ENCODE data around the gene TMEM234.

TMEM234 gene

GRCh38 chr1:32170991-32171390, 51.2 kb downstream of the TMEM234 start:
- Mint-ChIP-seq H3K9me3 (no peaks in the 10 kb centered on the region), H3K36me3 (ENCODE audit: low read depth) (peaks cover 66% of the 10 kb centered on the region), H3K4me3 (no peak overlapping the region), H3K27ac (no peak overlapping the region), H3K27me3 (ENCODE audit: low read depth) (no peaks in the 10 kb centered on the region), H3K4me1 (no peaks in the 10 kb centered on the region)
- TF ChIP-seq, protein P1, sequence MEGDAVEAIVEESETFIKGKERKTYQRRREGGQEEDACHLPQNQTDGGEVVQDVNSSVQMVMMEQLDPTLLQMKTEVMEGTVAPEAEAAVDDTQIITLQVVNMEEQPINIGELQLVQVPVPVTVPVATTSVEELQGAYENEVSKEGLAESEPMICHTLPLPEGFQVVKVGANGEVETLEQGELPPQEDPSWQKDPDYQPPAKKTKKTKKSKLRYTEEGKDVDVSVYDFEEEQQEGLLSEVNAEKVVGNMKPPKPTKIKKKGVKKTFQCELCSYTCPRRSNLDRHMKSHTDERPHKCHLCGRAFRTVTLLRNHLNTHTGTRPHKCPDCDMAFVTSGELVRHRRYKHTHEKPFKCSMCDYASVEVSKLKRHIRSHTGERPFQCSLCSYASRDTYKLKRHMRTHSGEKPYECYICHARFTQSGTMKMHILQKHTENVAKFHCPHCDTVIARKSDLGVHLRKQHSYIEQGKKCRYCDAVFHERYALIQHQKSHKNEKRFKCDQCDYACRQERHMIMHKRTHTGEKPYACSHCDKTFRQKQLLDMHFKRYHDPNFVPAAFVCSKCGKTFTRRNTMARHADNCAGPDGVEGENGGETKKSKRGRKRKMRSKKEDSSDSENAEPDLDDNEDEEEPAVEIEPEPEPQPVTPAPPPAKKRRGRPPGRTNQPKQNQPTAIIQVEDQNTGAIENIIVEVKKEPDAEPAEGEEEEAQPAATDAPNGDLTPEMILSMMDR (IDR thresholded peaks at IDR 0.05; ENCODE audit: unreplicated experiment in 3 of 3) = no peak
